HG03060 (cell line): ENCODE measurements around the gene ZNF43.
"Not testable (repeated sequence)": the region's sequence is repeated elsewhere in the genome, so short reads cannot be mapped to it uniquely, and the experiment has no call there.

Experiments
- ATAC-seq: cut with Tn5 transposase; IDR thresholded peaks from one replicate; pipeline ENCODE4 v1.9.1; 2021; ENCODE audit warnings: low read depth, moderate number of reproducible peaks; ENCODE audit not compliant: unreplicated experiment

The ZNF43 gene

DNA sequence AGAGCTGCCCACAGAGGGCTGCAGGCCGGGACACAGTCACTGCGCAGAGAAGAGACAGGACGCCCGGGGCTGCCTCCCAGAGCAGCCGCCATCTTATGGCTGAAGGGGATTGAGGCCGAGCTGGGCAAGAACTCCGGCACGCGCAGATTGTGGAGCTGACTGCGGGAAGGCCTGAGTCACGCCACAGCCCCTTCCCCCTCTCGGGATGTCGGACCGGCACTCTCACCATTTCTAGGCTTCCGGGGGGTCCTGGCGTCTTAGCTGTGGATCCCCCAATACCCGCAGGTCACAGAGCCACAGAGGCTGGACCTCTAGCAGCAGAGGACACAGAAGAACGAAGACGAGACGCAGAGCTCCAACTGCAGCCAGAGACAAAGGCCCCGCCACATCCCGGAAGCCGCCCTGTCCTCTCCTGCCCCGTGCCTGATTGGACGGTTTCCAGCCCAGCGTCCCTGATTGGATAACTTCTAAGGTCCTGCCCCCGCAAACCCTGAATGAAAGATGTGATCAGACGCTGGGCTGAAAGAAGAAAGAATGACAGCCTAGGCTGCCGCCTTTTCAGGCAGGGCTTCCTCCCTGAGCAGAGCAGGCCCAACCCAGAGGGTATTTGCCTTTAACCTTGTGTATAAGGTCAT, at the start of gene ZNF43:
TSS of gene ZNF43 (minus strand) at position 373 of the 635 bp plus-strand sequence. CDS start at position 229, 144 bp downstream.
- peak; percentile 90 for ATAC-seq

DNA sequence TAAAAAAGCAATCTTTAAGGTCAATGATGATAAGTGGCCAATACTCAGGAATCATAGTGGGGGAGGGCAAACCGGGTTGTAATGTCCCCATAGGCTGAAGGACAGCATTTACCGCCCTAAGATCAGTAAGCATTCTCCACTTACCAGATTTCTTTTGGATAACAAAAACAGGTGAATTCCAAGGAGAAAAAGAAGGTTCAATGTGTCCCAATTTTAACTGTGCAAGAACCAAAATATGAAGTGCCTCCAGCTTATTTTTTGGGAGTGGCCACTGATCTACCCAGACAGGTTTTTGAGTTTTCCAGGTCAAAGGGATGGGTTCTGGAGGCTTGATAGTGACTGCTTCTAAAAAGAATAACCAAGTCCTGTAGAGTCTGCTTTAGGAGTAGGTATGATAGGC, 49.5 kb upstream of the ZNF43 start:
- ATAC-seq: not testable (repeated sequence)

DNA sequence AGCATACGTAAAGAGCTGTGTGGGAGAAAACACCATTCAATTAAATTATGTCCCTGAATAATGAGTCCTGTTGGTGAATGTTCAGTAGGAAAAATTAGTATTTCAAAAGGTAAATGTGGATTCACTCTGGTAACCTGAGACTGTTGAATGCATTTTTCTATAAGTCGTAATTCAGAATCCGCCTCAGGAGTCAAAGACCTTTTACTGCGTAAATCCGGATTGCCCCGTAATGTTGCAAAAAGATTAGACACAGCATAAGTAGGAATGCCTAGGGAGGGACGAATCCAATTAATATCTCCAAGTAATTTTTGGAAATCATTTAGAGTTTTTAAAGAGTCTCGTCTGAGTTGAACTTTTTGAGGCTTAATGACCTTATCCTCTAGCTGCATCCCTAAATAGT, 48.8 kb upstream of the ZNF43 start:
- ATAC-seq: not testable (repeated sequence)

DNA sequence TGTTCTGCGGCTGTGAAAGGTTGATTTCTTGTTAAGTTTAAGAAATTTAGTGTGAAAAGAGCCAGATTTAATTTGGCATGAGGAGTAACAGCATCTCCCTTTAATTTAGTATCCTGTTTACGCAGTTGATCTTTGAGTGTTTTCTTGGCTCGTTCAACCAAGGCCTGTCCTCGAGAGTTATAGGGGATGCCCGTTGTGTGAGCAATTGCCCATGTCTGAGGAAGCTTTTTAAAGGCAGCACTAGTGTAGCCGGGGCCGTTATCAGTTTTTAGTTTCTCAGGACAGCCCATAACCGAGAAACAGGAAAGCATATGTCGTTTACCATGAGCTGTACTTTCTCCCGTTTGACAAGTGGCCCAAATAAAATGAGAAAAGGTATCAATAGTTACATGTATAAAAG, 47.5 kb upstream of the ZNF43 start:
- no peak for ATAC-seq

DNA sequence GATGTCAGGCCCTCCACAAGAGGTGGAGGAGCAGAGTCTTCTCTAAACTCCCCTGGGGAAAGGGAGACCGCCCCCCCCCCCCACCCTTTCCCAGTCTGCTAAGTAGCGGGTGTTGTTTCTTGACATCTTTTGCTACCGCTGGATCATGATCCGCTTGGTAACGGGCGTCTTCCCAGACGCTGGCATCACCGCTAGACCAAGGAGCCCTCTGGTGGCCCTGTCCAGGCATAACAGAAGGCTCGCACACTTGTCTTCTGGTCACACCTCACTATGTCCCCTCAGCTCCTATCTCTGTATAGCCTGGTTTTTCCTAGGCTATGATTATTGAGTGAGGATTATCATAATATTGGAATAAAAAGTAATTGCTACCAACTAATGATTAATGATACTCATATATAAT, 44.8 kb upstream of the ZNF43 start:
- not testable (repeated sequence) for ATAC-seq

DNA sequence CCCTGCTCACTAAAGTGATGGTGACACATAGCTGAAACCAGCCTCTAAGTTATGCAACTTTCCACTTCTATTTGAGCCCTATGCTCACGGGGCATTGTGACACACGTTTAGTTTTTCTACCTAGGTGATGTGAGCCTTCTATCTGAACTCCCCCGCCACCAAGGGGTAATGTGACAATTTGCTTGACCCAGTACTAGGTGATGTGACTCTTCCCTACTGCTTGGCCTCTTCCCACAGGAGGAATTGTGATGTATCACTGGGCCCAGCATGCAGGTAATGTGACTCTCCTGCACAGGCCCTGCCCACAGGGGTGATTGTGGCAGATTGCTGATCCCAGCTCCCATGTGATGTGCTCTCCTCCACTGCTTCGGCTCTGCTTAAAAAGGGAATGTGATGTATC, 42.7 kb upstream of the ZNF43 start:
- no peak for ATAC-seq

DNA sequence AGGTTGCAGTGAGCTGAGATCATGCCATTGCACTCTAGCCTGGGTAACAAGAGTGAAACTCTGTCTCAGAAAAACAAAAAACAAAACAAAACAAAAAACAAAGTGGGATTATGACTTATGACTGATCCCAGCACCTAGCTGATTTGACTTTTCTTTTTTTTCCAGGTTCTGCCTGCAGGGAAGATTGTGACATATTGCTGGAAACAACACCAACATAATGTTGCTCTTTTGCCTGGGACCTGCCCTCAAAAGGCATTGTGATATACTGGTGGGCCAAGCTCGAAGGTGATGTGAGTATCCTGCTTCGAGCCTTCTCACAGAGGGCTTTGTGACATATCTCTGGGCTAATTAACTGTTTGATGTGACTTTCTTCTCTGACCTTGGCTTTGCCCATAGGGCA, 42.0 kb upstream of the ZNF43 start:
- ATAC-seq: no peak

DNA sequence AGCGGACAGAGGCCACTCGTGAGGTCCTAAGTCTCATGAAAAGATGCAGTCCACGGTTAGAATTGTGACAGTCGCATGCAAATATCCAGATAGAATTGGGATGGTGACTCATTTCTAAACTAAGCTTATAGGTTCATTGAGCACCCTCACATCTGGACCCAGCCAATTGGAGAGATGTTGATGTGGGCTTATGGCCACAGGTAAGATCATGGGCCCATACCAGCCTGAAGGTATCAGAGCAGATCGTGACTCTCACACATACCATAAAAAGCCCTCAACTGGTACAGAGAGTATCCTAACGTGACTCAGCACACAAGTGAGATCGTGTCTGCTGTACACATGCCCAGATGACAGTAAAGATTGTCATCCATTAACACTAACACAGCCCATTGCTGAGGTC, 40.6 kb upstream of the ZNF43 start:
- not testable (repeated sequence) for ATAC-seq

DNA sequence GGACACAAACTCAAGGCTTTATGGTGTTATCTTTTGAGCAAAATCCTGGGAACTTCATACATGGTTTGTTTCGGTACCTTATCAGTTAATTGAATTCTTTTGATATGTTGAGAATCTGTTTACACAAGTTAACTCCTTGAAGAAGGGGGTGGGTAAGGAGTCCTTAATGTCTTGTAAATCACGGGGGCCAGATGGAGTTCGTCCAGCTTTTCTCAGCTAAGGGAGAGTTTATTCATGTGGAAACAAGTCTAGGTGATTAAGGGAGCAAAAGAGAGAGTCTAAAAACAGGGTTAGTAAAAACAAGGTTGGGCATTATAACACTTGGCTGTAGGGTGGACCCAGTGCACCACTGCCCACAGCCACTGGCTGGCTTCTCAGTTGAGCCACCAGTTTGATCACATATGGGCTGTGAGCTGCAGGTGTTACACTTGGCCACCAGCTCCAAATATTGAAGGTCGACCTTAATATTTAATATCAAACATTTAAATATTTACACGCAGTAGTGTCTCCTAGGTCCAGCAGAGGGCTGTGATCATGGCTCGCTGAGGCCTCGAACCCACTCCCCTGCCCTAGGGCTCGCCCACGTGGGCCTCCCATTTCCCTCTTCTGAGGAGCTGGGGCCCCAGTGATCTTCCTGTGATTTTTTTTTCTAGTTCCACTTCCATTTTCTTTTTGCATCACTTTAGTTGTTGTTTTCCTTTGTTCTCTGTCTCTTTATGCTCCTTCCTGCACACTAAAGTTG, 21.0 kb upstream of the ZNF43 start:
- ATAC-seq: no peak

DNA sequence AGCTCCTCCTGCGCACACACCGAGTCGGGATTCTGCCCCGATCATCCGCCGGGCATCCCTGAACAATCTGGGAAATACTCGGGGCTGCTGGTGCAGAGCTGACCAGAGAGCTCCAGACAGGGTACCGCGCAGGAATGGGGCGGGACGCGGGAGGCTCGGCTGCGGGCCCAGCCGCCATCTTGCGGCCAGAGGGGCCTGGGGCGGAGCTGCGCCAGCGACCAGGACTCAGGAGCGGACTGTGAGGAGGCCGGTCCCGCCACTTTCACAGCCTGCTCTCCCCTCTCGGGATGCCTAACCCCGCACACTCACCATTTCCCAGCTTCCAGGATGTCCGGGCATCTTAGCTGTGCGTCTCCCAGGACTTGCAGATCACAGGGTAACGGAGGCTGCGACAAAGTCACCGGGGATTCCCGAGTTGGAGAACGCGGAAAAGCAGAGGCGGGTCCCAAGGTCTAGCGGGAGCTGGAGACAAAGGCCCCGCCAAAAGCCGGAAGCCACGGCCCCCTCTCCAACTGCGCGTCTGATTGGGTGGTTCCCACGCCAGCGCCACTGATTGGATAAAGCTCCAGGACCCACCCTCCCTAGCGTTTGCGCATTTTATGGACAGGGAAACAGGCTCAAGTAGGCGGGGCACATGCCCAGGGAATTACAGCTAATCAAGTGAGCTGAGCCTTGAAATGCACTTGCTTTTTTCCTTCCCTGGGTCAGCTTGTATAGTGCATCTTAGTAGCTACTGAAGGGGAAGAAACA, 15.8 kb upstream of the ZNF43 start:
- ATAC-seq: peak; percentile 63

DNA sequence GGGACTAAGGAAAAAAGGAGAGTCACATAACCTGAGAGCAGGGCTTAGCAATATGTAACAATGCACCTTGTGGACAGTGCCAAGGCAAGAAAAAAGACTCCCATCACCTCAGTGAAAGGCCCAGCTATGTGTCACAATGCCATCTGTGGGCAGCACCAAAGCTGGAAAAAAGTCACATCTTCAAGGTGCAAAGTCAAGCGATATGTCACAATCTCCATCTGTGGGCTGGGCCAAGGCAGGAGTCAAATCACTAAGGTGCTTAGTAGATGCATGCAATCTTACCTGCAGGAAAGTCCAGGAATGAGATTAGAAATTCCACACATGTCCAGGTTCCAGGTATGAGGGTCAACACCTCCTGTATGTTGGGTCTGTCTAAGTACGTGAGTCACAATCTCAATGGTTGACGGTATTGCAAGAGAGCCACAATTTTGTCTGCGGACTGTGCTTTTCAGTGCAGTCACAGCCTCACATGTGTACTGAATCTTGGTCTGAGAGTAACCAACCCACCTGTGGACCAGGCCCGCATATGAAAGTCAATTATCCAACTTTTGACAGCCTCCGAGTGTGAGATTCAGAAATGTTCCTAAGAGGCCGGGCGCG, 14.8 kb upstream of the ZNF43 start:
- ATAC-seq: no peak

DNA sequence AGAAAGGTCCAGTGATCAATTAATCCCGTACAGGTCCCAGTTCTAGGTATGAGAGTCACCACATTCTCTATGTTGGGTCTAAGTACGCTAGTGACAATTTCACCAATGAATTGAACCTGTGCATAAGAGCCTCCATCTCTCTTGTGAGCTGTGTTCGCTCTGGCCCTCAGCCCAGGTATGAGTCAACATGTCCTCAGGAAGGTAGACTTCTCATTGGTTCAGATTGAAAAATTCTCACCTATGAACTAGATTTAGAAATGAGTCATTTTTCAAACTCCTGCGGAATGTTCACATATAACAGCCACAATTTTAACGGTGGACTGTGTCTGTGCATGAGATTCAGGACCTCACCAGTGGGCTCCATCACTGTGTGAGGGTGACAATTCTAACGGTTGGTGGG, 12.7 kb upstream of the ZNF43 start:
- no peak for ATAC-seq

DNA sequence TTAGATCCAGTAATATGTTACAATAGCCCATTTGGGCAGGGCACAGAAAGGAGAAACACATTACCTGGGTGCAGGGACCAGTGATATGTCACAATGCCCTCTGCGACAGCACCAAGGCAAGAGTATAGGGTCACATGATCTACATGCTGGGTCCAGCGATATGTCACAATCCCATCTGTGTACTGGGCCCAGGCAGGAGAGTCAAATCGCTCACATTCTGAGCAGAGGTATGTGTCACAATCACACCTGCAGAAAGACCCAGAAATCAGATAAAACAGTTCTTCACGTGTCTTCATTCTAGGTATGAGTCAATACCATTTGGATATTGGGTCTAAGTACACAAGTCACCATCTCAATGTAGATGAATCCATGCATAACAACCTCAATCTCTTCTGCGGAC, 7.1 kb upstream of the ZNF43 start:
- ATAC-seq: no peak

DNA sequence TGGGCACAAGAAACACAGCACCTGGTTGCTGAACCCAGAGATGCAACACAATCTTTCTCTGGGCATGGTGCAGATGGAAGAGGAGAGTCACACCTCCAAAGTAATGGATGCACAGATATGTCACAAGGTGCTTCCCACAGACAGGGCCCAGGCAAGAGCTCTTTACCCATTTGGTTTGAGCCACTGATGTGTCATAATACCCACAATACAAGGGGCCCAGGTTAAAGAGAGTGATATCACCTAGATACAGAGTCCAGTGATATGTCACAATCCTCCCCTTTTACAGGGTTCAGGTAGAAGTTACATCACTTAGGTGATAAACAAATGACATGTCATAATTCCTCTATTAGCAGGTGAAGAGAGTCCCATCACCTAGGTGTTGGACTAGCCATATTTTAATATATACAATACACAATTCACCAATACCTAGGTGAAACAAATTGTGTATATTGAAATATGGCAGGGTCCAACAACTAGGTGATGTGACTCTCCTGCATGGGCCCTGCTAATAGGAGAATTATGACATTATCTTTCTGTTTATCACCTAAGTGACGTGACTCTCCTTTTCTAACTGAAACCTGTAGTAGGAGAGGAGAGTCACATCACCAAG, 5.6 kb upstream of the ZNF43 start:
- no peak for ATAC-seq

DNA sequence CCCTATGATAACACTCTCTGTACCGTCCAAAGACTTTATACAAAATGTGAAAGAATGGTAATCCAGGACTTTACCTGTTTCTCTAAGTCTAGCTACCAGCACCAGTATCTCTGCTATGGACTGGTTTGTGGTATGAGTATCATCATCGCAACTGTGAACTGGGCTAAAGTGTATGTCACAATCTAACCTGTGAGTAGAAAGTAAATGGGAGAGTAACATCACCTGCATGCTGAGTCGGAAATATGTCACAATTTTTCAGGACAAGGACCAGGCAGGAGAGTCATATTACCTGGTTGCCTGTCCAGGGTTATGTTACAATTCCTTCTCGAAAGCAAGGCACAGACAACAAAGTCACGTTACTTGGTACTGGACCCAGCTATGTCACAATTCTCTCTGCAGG, 5.1 kb upstream of the ZNF43 start:
- no peak for ATAC-seq

DNA sequence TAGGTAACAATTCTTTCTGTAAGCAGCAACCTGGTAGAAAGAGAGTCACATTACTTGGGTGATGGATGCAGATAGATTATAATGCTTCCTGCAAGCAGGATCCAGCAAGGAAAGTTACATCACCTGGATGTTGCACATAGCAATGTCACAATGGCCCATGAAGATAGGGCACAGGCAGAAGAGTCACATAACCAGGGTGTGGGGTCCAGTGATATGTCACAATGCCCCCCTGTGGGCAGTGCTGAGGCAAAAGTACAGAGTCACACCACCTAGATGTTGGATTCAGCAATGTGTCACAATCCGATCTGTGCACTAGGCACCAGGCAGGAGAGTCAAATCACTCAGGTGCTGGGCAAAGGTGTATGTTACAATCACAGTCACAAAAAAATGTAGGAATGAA, 4.0 kb upstream of the ZNF43 start:
- ATAC-seq: no peak

DNA sequence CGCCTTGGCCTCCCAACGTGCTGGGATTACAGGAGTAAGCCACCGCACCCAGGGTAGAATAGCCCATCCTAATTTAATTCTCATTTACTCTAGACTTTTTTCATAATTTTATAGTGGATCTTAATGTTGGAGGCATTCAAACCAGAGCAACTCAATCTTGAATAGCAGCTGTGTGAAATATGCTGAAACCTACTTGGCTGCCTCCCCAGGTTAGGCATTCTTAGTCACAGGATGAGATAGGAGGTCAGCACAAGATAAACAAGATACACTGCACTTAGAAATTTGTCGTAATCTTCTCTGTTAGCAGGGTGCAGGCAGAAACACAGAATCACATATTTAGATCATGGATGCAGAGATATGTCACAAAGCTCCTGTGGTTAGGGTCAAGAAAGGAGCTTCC, 2.7 kb upstream of the ZNF43 start:
- ATAC-seq: no peak

DNA sequence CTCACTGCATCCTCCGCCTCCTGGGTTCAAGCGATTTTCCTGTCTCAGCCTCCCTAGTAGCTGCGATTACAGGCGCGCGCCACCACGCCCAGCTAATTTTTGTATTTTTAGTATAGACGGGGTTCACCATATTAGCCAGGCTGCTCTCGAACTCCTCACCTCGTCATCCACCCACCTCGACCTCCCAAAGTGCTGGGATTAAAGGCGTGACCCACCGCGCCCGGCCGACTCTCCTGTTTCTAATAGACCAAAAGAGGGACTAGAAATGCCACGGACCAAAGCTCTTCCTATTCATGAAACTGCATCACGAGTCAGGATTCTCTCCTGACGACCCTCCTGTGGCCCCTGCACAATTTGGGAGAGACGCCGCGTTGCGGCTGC, 563 bp downstream of the ZNF43 start:
- no peak for ATAC-seq

DNA sequence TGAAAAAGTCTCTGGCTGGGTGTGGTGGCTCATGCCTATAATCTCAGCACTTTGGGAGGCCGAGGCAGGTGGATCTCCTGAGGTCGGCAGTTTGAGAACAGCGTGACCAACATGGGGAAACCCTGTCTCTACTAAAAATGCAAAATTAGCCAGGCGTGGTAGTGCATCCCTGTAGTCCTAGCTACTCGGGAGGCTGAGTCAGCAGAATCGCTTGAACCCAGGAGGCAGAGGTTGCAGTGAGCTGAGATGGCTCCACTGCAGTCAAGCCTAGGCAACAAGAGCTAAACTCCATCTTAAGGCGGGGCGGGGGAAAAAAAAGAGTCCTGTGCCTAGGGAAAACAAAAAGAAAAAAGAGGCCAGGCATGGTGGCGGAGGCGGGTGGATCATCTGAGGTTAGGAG, 2.2 kb downstream of the ZNF43 start:
- ATAC-seq: no peak

DNA sequence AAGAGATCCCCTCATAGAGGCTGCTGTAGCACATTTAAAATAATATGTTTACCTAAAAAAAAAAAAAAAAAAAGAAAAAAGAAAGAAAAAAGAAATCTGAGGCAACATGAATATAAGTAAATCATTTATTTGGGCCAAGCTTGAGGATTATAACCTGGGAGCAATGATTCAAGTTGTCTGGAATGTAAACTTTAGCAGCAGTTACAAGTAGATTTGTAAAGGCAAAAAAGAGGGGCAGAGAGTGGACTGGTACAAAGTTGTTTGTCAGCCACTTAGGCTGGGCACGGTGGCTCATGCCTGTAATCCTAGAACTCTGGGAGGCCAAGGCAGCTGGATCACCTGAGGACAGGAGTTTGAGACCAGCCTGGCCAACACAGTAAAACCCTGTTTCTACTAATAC, 11.3 kb downstream of the ZNF43 start:
- ATAC-seq: no peak

DNA sequence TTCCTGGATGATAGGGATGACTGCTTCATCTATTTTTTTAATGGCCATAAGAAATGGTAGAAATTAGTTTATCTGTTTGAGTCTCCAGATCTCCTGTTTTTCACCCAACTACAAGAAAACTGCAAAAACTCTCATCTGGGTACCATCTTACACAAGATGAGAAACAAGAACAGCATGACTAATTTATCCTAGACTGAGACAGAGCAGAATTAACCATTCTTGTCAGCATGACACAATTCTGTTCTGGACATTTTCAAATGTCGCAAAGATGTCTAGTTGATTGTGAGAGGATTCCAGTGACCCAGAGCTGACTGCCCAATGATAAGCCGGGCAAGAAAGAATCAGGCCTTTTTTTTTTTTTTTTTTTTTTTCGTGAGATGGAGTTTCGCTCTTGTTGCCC, 12.8 kb downstream of the ZNF43 start:
- no peak for ATAC-seq
